ENCODE data around the gene SCAMP4. TPM values are rescaled to one million over a fixed set of nuclear protein-coding genes. Genes with fewer than 3 reads are reported as not detected.

SCAMP4 gene
- total RNA-seq, 1 experiment from 2014 or later, result 81.3 TPM

- CTCF ChIA-PET, result interaction anchor here (1.3 to 1.8 kb wide), 2 partner anchors 9 to 17 kb away, joined by 3 to 4 read pairs; no protein-coding TSS in a partner anchor
- POLR2A ChIA-PET, result no interaction called here
Measured at GRCh38 chr19:1962674-1963073, 57.5 kb downstream of the SCAMP4 start.

GRCh38 chr19:1967087-1967608, 61.9 kb downstream of the SCAMP4 start:
- no peaks in the 10 kb centered on the region for H3K9me3 Mint-ChIP-seq
- CTCF ChIA-PET, result no interaction called here

More at GRCh38 chr19:1962674-1963073, 57.5 kb downstream of the SCAMP4 start:
- no peak for ATAC-seq
- Mint-ChIP-seq H3K27ac (no peak overlapping the region), H3K36me3 (peaks cover 4% of the 10 kb centered on the region; the same call in 1 of the 2 replicates), H3K4me1 (no peaks in the 10 kb centered on the region), H3K27me3 (ENCODE audit: low read depth) (no peaks in the 10 kb centered on the region), H3K9me3 (no peaks in the 10 kb centered on the region), H3K4me3 (no peak overlapping the region)
- TF ChIP-seq AR (CRISPR knock-in tag; IDR thresholded peaks at IDR 0.05), result no peak
- TF ChIP-seq, protein P1, sequence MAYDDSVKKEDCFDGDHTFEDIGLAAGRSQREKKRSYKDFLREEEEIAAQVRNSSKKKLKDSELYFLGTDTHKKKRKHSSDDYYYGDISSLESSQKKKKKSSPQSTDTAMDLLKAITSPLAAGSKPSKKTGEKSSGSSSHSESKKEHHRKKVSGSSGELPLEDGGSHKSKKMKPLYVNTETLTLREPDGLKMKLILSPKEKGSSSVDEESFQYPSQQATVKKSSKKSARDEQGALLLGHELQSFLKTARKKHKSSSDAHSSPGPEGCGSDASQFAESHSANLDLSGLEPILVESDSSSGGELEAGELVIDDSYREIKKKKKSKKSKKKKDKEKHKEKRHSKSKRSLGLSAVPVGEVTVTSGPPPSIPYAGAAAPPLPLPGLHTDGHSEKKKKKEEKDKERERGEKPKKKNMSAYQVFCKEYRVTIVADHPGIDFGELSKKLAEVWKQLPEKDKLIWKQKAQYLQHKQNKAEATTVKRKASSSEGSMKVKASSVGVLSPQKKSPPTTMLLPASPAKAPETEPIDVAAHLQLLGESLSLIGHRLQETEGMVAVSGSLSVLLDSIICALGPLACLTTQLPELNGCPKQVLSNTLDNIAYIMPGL (CRISPR knock-in tag; IDR thresholded peaks at IDR 0.05), result no peak
- TF ChIP-seq, protein P2, sequence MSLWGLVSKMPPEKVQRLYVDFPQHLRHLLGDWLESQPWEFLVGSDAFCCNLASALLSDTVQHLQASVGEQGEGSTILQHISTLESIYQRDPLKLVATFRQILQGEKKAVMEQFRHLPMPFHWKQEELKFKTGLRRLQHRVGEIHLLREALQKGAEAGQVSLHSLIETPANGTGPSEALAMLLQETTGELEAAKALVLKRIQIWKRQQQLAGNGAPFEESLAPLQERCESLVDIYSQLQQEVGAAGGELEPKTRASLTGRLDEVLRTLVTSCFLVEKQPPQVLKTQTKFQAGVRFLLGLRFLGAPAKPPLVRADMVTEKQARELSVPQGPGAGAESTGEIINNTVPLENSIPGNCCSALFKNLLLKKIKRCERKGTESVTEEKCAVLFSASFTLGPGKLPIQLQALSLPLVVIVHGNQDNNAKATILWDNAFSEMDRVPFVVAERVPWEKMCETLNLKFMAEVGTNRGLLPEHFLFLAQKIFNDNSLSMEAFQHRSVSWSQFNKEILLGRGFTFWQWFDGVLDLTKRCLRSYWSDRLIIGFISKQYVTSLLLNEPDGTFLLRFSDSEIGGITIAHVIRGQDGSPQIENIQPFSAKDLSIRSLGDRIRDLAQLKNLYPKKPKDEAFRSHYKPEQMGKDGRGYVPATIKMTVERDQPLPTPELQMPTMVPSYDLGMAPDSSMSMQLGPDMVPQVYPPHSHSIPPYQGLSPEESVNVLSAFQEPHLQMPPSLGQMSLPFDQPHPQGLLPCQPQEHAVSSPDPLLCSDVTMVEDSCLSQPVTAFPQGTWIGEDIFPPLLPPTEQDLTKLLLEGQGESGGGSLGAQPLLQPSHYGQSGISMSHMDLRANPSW (CRISPR knock-in tag; conservative IDR thresholded peaks at IDR 0.05; ENCODE audit: low read depth), result no peak
- no peak for TF ChIP-seq USF2 (CRISPR knock-in tag; IDR thresholded peaks at IDR 0.05)
- TF ChIP-seq, protein P3, sequence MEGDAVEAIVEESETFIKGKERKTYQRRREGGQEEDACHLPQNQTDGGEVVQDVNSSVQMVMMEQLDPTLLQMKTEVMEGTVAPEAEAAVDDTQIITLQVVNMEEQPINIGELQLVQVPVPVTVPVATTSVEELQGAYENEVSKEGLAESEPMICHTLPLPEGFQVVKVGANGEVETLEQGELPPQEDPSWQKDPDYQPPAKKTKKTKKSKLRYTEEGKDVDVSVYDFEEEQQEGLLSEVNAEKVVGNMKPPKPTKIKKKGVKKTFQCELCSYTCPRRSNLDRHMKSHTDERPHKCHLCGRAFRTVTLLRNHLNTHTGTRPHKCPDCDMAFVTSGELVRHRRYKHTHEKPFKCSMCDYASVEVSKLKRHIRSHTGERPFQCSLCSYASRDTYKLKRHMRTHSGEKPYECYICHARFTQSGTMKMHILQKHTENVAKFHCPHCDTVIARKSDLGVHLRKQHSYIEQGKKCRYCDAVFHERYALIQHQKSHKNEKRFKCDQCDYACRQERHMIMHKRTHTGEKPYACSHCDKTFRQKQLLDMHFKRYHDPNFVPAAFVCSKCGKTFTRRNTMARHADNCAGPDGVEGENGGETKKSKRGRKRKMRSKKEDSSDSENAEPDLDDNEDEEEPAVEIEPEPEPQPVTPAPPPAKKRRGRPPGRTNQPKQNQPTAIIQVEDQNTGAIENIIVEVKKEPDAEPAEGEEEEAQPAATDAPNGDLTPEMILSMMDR (IDR thresholded peaks at IDR 0.05), result no peak
- no peak for DNase-seq (ENCODE audit: low spot score)

DNA sequence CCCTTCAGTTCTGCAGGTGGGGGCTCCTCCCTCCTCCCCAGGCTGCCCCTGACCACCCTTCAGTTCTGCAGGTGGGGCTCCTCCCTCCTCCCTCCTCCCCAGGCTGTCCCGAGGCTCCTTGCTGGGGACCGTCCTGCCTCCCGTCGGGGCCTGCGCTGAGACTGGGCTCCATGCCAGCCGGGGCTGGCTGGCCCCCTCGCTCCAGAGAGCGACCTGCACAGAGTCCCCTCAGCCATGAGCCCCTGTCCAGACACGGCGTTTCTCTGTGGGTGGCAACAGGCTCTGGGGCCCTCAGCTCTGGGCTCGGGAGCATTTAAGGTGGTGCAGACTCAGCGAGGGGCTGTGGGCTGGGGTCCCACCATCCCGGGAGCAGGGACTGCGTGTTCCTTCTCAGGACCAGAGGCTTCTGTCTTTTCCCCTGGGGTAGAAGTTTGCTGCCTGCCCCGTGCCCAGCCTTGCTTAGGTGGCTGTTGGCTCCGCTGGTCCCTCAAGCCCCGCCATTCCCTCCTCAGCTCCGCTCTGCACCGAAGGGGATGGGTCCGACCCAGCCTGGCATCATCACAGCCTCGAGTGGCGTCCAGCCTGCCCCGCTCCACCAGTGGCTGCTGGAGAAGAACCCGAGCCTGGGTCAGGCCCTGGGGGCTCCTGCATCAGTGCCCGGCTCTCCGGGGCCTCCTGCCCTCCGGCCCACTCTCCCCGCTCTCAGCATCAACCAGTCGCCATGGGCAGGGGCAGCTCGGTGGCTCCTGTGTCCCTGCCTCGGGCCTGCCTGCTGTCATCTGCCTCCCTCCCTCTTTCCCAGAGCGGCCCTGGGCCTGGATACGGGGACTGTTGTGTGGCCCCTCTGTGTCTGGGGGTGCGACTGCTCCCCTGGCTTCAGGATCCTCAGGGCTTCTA, 63.3 kb downstream of the SCAMP4 start:
- Mint-ChIP-seq H3K27ac (no peak overlapping the region), H3K9me3 (no peaks in the 10 kb centered on the region), H3K4me1 (no peaks in the 10 kb centered on the region), H3K36me3 (peaks cover 2% of the 10 kb centered on the region), H3K27me3 (ENCODE audit: low read depth) (no peaks in the 10 kb centered on the region), H3K4me3 (no peak overlapping the region)
- DNase-seq (ENCODE audit: low spot score) (no peak), ATAC-seq (no peak)
- CTCF ChIA-PET, result no interaction called here
- POLR2A ChIA-PET, result no interaction called here
- TF ChIP-seq CREB1 (CRISPR knock-in tag; IDR thresholded peaks at IDR 0.05) (no peak), ZNF263 (CRISPR knock-in tag; IDR thresholded peaks at IDR 0.05; ENCODE audit: low read depth) (0 out of 2 replicates have a peak, but pooled peaks have one; percentile 38), MXD4 (CRISPR knock-in tag; IDR thresholded peaks at IDR 0.05; ENCODE audit: borderline replicate concordance) (no peak)
- TF ChIP-seq, protein P3 (IDR thresholded peaks at IDR 0.05), result no peak

More at GRCh38 chr19:1967087-1967608, 61.9 kb downstream of the SCAMP4 start:
- DNase-seq (ENCODE audit: low spot score) (no peak), ATAC-seq (no peak)
- TF ChIP-seq SMAD3 (CRISPR knock-in tag; IDR thresholded peaks at IDR 0.05; ENCODE audit: borderline replicate concordance) (no peak), ZNF317 (CRISPR knock-in tag; IDR thresholded peaks at IDR 0.05; ENCODE audit: borderline replicate concordance, low read depth) (no peak), FOXP1 (CRISPR knock-in tag; IDR thresholded peaks at IDR 0.05; ENCODE audit: borderline replicate concordance) (no peak), MYBL2 (CRISPR knock-in tag; IDR thresholded peaks at IDR 0.05) (no peak), FOXK1 (CRISPR knock-in tag; IDR thresholded peaks at IDR 0.05) (no peak), TCF7 (CRISPR knock-in tag; IDR thresholded peaks at IDR 0.05; ENCODE audit: low read depth) (no peak)
- POLR2A ChIA-PET, result no interaction called here
- Mint-ChIP-seq H3K4me1 (no peaks in the 10 kb centered on the region), H3K27me3 (ENCODE audit: low read depth) (no peaks in the 10 kb centered on the region), H3K27ac (no peak overlapping the region), H3K4me3 (no peak overlapping the region), H3K36me3 (peaks cover 6% of the 10 kb centered on the region)
